HEK293 (cell line): ENCODE data around the gene CBX2.
A peak's percentile ranks its signal among the peaks of the same experiment; 100 is the strongest.

Experiments
- CTCF ChIP-seq: fragments of 450-650 bp; formaldehyde crosslinking; IDR thresholded peaks from 2 replicates; pipeline ENCODE4 v1.5.1; 2016; ENCODE audit warnings: missing biosample characterization, missing genetic modification characterization
- IKZF3 ChIP-seq: fragments of 450-650 bp; IDR thresholded peaks from 2 replicates; pipeline ENCODE4 v1.5.0; 2018; ENCODE audit warnings: missing biosample characterization, mild to moderate bottlenecking, missing genetic modification characterization, moderate library complexity
- KLF16 ChIP-seq: fragments of 450-650 bp; formaldehyde crosslinking; IDR thresholded peaks from 2 replicates; pipeline ENCODE4 v1.5.1; 2017; ENCODE audit warnings: missing biosample characterization, missing genetic modification characterization
- MEIS1 ChIP-seq: sonication (generic); formaldehyde crosslinking; IDR thresholded peaks from 2 replicates; pipeline ENCODE4 v1.8.1; 2022; ENCODE audit warnings: missing genetic modification reagents, mild to moderate bottlenecking, borderline replicate concordance
- PRDM1 ChIP-seq: fragments of 450-650 bp; formaldehyde crosslinking; IDR thresholded peaks from 2 replicates; pipeline ENCODE4; 2016; ENCODE audit warnings: missing biosample characterization, missing genetic modification characterization
- SCRT2 ChIP-seq: fragments of 450-650 bp; formaldehyde crosslinking; IDR thresholded peaks from 2 replicates; pipeline ENCODE4 v1.5.1; 2016; ENCODE audit warnings: missing biosample characterization, missing genetic modification characterization
- WT1 ChIP-seq: fragments of 450-650 bp; formaldehyde crosslinking; IDR thresholded peaks from 2 replicates; pipeline ENCODE4 v1.5.1; 2016; ENCODE audit warnings: missing biosample characterization, missing genetic modification characterization
- ZBTB11 ChIP-seq: fragments of 450-650 bp; formaldehyde crosslinking; conservative IDR thresholded peaks from 2 replicates; pipeline ENCODE4 v1.5.1; 2016; ENCODE audit warnings: low read depth, missing biosample characterization, missing genetic modification characterization
- ZBTB17 ChIP-seq: fragments of 450-650 bp; formaldehyde crosslinking; IDR thresholded peaks from 2 replicates; pipeline ENCODE4 v1.5.1; 2016; ENCODE audit warnings: missing biosample characterization, missing genetic modification characterization
- ZIC2 ChIP-seq: fragments of 450-650 bp; formaldehyde crosslinking; IDR thresholded peaks from 2 replicates; pipeline ENCODE4 v1.5.1; 2016; ENCODE audit warnings: missing biosample characterization, missing genetic modification characterization
- ZNF223 ChIP-seq: fragments of 450-650 bp; formaldehyde crosslinking; IDR thresholded peaks from 2 replicates; pipeline ENCODE4 v1.5.1; 2016; ENCODE audit warnings: missing biosample characterization, missing genetic modification characterization
- ZNF26 ChIP-seq: fragments of 450-650 bp; formaldehyde crosslinking; IDR thresholded peaks from 2 replicates; pipeline ENCODE4 v1.5.1; 2016; ENCODE audit warnings: missing biosample characterization, missing genetic modification characterization
- ZNF280D ChIP-seq: fragments of 450-650 bp; formaldehyde crosslinking; IDR thresholded peaks from 2 replicates; pipeline ENCODE4 v1.5.1; 2016; ENCODE audit warnings: missing biosample characterization, missing genetic modification characterization
- ZNF311 ChIP-seq: fragments of 450-650 bp; formaldehyde crosslinking; IDR thresholded peaks from 2 replicates; pipeline ENCODE4 v1.5.1; 2017; ENCODE audit warnings: missing biosample characterization, missing genetic modification characterization, borderline replicate concordance
- ZNF341 ChIP-seq: fragments of 450-650 bp; formaldehyde crosslinking; IDR thresholded peaks from 2 replicates; pipeline ENCODE4; 2016; ENCODE audit warnings: low read depth, missing biosample characterization, missing genetic modification characterization
- ZNF513 ChIP-seq: fragments of 450-650 bp; IDR thresholded peaks from 2 replicates; pipeline ENCODE4 v1.5.1; 2018; ENCODE audit warnings: missing biosample characterization, missing genetic modification characterization
- ZNF529 ChIP-seq: fragments of 450-650 bp; formaldehyde crosslinking; IDR thresholded peaks from 2 replicates; pipeline ENCODE4 v1.5.1; 2017; ENCODE audit warnings: missing genetic modification characterization, missing biosample characterization; ENCODE audit not compliant: insufficient replicate concordance
- ZNF544 ChIP-seq: fragments of 450-650 bp; formaldehyde crosslinking; IDR thresholded peaks from 2 replicates; pipeline ENCODE4 v1.5.0; 2017; ENCODE audit warnings: missing biosample characterization, missing genetic modification characterization
- ZNF580 ChIP-seq: fragments of 450-650 bp; formaldehyde crosslinking; IDR thresholded peaks from 2 replicates; pipeline ENCODE4 v1.5.1; 2016; ENCODE audit warnings: missing biosample characterization, missing genetic modification characterization
- ZNF639 ChIP-seq: fragments of 450-650 bp; formaldehyde crosslinking; IDR thresholded peaks from 2 replicates; pipeline ENCODE4 v1.5.1; 2016; ENCODE audit warnings: missing biosample characterization, missing genetic modification characterization
- ZNF664 ChIP-seq: fragments of 450-650 bp; formaldehyde crosslinking; IDR thresholded peaks from 2 replicates; pipeline ENCODE4 v1.5.1; 2016; ENCODE audit warnings: missing biosample characterization, missing genetic modification characterization
- ZSCAN18 ChIP-seq: fragments of 450-650 bp; formaldehyde crosslinking; IDR thresholded peaks from 2 replicates; pipeline ENCODE4 v1.5.1; 2016; ENCODE audit warnings: missing biosample characterization, missing genetic modification characterization

Gene CBX2

GRCh38 chr17:79811011-79811867, 33.3 kb downstream of the CBX2 start (continued):
- TF ChIP-seq ZNF544 (tag by site-specific recombination), result no peak
- TF ChIP-seq PRDM1 (tag by site-specific recombination), result peak; percentile 32; the same call in 1 of the 2 replicates
- no peak for TF ChIP-seq ZNF529 (tag by site-specific recombination)
- no peak for TF ChIP-seq ZNF664 (tag by site-specific recombination)
- TF ChIP-seq ZNF580 (tag by site-specific recombination), result 0 out of 2 replicates have a peak, but pooled peaks have one; percentile 22
- no peak for TF ChIP-seq ZNF26 (tag by site-specific recombination)
- no peak for TF ChIP-seq ZNF280D (tag by site-specific recombination)
- no peak for TF ChIP-seq ZNF311 (tag by site-specific recombination)
- TF ChIP-seq ZNF639 (tag by site-specific recombination), result peak; percentile 55
- TF ChIP-seq KLF16 (tag by site-specific recombination), result peak; percentile 92
- TF ChIP-seq ZSCAN18 (tag by site-specific recombination), result no peak
- TF ChIP-seq ZBTB17 (tag by site-specific recombination), result peak; percentile 84
- no peak for TF ChIP-seq ZNF223 (tag by site-specific recombination)
- TF ChIP-seq ZNF341 (tag by site-specific recombination), result peak; percentile 58
- TF ChIP-seq ZBTB11, result 0 out of 2 replicates have a peak, but pooled peaks have one; percentile 19
- peak; percentile 94 for TF ChIP-seq ZIC2 (tag by site-specific recombination)
- no peak for TF ChIP-seq ZNF513
- TF ChIP-seq MEIS1 (CRISPR knock-in tag), result no peak
- TF ChIP-seq IKZF3 (tag by site-specific recombination), result peak; percentile 31; the same call in 1 of the 2 replicates
- peak; percentile 91 for TF ChIP-seq WT1
- peak; percentile 100 for TF ChIP-seq CTCF (tag by site-specific recombination)
- TF ChIP-seq SCRT2 (tag by site-specific recombination), result peak; percentile 60
